OCI-M2 (cell line): Measurements from ENCODE around the gene GCNA.
"Not testable (repeated sequence)": the region's sequence is repeated elsewhere in the genome, so short reads cannot be mapped to it uniquely, and the experiment has no call there.

Experiments used
- DNase-seq: peaks from one replicate; lab custom pipeline; 2025; ENCODE audit not compliant: unreplicated experiment; lab: John Stamatoyannopoulos, UW

Gene GCNA

GRCh38 chrX:71556036-71556435 is 22.2 kb upstream of the GCNA start:
- no peak for DNase-seq

- DNase-seq = no peak
Observed at GRCh38 chrX:71558920-71559319, 19.3 kb upstream of the GCNA start.

DNA sequence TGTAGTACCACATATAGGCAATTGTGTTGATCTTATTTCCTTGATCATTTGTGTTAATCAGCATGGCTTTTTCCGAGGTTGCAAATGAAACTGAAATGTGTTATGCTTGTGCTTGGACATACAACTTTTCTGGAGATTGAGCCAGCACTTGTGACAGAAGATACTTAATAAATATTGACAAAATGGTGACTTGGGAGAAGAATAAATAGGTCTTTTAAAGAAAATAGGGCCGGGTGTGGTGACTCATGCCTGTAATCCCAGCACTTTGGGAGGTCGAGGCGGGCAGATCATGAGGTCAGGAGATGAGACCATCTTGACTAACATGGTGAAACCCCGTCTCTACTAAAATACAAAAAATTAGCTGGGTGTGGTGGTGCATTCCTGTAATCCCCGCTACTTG is 18.5 kb upstream of the GCNA start:
- DNase-seq = not testable (repeated sequence)

DNA sequence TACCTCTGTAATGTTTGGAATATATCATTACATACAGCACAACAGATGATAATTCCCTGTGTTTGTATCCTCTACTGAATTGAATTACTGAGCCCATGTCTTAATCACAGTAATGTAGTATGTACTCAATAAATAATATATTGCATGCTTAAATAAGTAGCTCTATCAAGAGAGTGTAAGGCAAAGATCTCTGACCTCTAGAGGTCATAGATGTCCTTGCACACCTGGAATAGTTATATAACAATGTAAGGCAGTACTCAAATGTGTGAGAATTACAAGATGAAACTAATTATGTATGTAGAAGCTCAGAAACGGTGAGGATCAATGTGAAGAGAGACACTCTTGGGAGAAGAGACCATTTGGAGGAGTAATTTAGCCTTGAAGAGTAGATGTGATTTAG is 14.3 kb upstream of the GCNA start:
- DNase-seq = no peak

- DNase-seq = no peak
Observed at GRCh38 chrX:71565474-71566041, 12.7 kb upstream of the GCNA start.

DNA sequence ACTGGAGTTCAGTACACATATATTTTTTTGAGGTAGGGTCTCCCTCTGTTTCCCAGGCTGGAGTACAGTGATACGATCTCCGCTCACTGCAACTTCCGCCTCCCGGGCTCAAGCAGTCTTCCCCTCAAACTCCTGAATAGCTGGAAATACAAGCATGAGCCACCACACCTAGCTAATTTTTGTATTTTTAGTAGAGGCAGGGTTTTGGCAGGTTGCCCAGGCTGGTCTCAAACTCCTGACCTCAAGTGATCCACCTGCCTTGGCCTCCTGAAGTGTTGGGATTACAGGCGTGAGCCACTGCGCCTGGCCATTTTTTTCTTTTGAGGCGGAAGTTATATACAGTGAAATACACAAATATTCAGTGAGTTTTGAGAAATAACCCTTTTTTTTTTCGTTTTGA is 6.8 kb upstream of the GCNA start:
- not testable (repeated sequence) for DNase-seq

GRCh38 chrX:71573590-71573989 is 4.6 kb upstream of the GCNA start:
- no peak for DNase-seq

- no peak for DNase-seq
Observed at GRCh38 chrX:71577682-71578081, 555 bp upstream of the GCNA start.

DNA sequence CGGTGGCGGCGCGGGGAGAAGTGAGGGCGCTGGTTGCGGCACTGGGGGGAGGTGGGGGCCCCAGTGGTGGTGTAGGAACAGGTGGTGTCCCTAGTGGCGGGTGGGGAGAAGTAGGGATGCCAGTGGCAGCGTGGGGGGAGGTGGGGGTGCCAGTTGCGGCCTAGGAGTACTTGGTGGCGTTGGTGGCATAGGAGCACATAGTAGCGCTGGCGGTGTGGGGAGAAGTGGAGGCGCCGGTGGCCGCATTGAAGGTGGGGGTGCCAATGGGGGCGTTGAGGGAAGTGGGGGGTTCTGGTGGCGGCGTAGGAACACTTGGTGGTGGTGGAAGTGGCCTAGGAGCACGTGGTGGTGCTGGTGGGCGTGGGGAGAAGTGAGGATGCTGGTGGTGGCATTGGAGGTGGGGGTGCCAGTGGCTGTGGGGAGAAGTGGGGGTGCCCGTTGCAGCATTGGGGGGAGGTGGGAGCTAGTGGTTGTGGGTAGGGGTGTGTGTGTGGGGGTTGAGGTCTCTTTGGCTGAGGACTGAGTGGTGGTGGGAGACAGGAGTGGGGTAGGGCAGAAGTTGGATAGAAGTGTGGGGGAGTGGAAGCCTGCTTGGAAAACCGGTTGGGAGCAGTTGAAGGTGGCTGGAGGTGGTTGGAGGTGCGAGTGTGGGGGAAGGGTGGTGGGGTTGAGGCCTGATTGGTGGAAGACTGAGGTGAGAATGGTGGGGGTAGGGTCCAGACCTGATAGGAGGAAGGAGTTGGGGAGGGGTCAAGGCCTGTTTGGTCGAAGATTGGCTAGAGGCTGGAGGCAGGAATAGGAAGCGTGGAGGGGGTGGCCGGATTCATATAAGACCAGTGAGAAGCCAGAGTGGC is 1.1 kb downstream of the GCNA start:
- no peak for DNase-seq

GRCh38 chrX:71579990-71580380 is 1.7 kb downstream of the GCNA start:
- no peak for DNase-seq

GRCh38 chrX:71581210-71581609 is 3.0 kb downstream of the GCNA start:
- DNase-seq = no peak

- no peak for DNase-seq
Observed at GRCh38 chrX:71586929-71587328, 8.7 kb downstream of the GCNA start.

DNA sequence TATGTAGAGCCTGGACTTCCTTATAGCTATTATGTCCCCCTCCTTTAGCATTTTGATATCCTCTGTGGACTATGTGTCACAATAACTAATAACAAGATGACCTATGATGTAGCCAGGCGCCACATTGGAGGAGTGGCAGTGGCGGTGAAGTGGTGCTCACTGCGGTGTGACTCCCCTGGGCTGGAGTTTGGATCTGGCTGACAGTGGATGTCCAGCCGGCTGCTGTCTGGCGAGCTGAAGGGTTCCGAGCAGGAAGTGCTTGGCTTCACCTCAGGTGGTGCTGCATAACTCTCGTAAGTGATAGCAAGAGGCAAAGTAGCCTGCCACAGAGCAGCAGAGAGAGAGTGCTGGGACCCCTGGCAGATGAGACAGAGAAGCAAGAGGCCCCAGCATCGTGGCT is 15.0 kb downstream of the GCNA start:
- not testable (repeated sequence) for DNase-seq

DNA sequence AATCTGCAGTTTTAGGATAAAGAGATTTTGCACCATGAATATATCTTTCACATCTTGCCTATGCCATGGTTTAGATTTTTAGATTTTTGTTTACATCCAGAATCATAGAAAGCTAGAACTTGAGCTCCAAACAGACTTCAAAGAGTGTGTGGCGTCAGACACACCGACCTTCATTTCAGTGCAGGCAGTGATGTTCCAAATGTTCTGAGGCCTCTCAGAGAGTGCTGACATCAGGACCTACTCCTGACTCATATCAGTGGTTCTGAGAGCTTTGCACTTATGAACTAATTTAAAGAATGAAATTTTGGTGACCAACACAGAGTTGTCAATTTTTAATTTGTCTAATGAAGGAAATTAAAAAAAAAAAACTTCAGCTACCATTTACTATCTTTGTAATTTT is 21.7 kb downstream of the GCNA start:
- no peak for DNase-seq

DNA sequence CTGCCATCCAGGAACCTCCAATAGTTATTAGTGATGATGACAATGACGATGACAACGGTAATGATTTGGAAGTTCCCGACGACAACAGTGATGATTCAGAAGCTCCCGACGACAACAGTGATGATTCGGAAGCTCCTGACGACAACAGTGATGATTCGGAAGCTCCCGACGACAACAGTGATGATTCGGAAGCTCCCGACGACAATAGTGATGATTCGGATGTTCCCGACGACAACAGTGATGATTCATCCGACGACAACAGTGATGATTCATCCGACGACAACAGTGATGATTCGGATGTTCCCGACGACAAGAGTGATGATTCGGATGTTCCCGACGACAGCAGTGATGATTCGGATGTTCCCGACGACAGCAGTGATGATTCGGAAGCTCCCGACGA is 25.4 kb downstream of the GCNA start:
- DNase-seq = no peak

GRCh38 chrX:71604141-71604540 is 25.9 kb downstream of the GCNA start:
- no peak for DNase-seq

DNA sequence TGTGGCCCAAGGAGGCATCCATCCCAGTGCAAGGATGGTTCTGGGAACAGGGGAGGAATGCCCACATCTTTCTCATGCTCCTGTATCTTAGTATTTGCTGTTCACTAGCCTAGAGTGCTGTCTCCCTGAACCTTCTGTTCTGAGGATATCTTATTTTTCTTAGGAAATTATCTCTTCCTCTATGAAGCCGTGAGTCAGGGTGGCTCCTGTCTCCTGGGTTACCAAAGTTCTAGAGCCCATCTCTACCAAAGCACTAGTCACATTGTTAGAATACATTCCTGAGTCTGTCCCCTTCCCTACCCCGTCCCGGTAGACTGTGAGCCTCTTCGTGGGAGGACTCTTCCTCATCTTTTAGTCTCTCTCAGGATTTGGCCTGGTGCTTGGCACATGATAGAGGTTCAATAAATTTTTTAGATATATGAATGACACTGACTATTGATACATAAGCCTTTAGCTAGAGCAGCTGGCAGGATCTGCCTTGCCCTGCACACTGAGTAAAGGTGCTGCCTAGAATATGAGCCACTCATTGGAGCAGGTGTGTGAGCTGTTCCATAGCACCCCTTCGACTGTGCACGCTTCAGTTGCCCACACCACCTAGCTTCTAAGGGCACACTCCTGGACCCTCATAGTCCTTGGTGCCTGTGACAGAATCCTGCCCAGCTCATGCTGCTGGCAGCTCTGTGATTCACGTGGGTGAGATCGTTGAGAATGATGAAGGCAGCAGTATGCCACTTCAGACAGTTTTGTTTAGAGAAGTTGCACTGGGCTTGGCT is 26.7 kb downstream of the GCNA start:
- no peak for DNase-seq

DNA sequence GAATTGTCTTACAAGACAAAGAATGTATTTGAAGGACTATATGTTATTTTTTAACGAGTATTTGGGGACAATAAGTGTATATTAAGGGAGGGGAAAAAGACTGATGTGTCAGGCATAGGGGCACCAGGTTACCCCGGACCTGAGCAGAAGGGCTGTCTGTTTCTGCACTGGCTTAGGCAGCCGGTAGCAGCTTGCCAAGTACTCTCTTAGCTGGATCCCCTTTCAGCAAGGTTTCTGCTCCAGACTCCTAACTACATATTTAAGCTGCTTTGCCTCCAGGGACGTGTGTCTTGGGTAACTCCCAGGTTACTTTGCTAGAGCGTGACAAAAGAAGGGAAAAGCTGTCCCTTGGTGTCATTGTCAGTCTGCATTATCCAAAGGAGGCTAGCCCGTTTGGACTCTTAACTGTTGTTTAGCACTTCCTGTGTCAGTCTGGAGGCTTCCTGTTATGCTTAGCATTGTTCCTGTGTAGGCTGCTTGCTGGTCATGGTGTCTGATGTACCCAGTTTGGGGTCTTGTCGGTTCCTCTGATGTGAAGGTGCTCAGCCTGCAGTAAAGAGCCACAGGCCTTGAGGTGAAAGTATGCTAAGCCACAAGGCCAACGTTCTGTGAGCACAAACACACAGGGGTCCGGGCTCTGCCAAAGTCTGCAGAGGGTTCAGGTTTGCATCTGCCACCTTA is 28.4 kb downstream of the GCNA start:
- DNase-seq = no peak

DNA sequence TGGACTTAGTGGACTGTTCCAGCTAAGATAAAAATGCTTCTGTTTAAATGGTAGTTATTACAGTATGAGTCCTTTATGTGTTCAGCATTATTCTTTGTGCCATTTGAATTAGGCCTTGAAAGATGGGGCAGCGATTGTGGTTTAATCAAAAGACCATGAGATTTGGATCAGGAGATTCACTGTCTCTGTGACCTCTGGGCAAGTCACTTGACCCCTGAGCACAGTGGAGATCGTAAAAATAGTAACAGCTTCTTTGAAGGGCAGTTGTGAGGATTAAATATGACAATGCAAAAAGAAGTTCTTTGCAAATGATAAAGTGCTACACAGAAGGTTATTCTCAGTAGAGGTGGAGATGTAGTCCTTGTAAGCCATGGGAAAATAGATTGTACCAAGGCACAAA is 29.3 kb downstream of the GCNA start:
- DNase-seq = no peak

DNA sequence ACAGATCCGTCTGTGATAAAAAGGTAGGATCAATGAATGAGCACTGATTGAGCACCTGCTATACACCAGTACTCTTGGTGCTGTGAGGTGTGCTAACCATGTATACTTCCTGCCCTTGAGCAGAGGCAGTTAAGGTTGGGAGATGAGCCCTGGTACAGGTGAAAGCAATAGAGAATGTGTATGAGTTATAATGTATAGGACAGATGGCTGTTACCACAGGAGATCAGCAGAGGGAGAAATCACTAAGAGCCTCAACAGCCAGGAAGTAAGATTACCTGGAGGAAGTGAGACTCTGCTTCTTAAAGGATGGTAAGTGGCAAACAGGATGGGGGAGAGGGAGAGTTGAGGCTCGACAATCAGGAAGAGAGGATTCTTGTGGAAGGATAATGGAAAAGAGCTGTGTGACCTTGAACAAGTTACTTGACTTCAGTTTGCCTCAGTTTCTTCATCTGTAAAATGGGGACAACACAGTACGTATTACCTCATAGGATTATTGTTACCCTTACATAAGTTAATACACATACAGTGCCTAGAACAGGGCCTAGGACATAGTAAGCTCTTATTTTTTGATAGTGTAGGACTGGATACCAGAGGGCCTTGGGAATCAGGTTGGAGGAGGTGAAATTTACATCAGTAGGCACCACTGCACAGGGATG is 31.0 kb downstream of the GCNA start:
- DNase-seq = no peak

- not testable (repeated sequence) for DNase-seq
Observed at GRCh38 chrX:71611736-71612135, 33.5 kb downstream of the GCNA start.
